Thyroid gland (tissue), 4 donors: ENCODE results near the gene ARID2.

Experiments
- POLR2A ChIP-seq, 2 donors: fragments of 450-650 bp; IDR thresholded peaks; one replicate each; pipeline ENCODE4 v1.6.1; 2017; ENCODE audit warnings: antibody characterized with exemption in 2 of 2, mild to moderate bottlenecking in 2 of 2, moderate library complexity in 1 of 2
- TF ChIP-seq, protein P1 (sequence below), 6 experiments: fragments of 200-600 bp in 3 of 6; fragments of 450-650 bp in 3 of 6; sonication (generic) in 3 of 6; IDR thresholded peaks; one replicate each; pipeline ENCODE4 v1.5.1; 2016 to 2019; ENCODE audit warnings: antibody characterized with exemption in 6 of 6, mild to moderate bottlenecking in 2 of 6, inconsistent platforms in 1 of 6, moderate library complexity in 1 of 6

DNA sequence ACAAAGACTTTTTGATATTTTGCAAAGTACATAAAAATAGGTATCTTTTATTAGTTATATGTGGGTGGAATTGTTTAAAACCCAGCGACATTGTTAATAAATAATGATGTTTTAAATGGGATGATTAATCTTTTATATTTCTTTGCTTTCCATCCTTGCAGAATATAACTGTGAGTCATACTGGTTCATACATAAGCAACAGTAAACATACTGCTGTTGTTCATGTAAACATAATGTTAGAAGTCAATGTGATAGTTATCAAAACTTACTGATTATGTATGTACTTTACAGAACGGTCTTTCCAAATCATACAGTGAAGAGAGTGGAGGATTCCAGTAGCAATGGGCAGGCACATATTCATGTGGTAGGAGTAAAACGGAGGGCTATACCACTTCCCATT, 119.8 kb downstream of the ARID2 start:
- no peak for TF ChIP-seq POLR2A (IDR thresholded peaks at IDR 0.05)
- TF ChIP-seq, protein P1, sequence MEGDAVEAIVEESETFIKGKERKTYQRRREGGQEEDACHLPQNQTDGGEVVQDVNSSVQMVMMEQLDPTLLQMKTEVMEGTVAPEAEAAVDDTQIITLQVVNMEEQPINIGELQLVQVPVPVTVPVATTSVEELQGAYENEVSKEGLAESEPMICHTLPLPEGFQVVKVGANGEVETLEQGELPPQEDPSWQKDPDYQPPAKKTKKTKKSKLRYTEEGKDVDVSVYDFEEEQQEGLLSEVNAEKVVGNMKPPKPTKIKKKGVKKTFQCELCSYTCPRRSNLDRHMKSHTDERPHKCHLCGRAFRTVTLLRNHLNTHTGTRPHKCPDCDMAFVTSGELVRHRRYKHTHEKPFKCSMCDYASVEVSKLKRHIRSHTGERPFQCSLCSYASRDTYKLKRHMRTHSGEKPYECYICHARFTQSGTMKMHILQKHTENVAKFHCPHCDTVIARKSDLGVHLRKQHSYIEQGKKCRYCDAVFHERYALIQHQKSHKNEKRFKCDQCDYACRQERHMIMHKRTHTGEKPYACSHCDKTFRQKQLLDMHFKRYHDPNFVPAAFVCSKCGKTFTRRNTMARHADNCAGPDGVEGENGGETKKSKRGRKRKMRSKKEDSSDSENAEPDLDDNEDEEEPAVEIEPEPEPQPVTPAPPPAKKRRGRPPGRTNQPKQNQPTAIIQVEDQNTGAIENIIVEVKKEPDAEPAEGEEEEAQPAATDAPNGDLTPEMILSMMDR (IDR thresholded peaks at IDR 0.05), result no peak
